HG03175 (cell line): Measurements from ENCODE around the gene EEF2.
"Not testable (repeated sequence)": the region's sequence is repeated elsewhere in the genome, so short reads cannot be mapped to it uniquely, and the experiment has no call there.

ENCODE experiments used
- ATAC-seq: cut with Tn5 transposase; IDR thresholded peaks from one replicate; pipeline ENCODE4 v1.9.1; 2021; ENCODE audit warnings: mild to moderate bottlenecking, moderate library complexity; ENCODE audit not compliant: unreplicated experiment

Gene EEF2

DNA sequence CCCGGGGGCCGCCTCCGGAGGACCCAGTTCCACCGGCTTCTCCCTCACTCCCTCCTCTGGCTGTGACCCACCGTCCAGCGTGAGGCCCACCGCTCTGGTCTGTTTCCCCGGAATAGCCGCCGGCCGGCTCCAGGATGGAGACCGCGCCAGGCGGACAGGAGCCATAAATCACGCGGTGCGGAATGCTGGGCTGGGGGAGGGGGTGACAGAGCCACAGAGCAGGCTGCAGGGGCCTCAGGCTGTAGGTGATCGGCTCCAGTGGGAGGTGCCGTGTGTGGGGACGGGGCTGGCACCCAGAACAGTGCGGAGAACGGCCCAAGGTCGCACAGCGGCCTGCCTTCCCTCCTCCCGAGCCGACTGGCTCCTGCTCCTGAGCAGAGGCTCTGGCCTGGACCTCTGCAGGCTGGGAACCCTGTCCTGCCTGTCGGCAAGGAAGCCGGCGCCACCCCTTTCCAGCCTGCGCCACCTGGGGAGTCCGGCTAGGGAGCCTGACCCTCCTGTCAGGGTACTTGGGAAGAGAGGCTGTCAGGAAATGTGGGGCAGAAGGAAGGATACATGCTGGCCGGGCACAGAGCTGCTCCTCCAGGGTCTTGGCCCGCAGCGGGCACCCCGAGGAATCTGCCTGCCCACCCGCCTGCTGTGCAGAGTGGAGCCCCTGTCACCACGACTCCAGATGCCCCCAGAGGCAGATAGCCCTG lies 30.6 kb upstream of the EEF2 start:
- no peak for ATAC-seq

GRCh38 chr19:4014541-4015491 lies 29.6 kb upstream of the EEF2 start:
- no peak for ATAC-seq

DNA sequence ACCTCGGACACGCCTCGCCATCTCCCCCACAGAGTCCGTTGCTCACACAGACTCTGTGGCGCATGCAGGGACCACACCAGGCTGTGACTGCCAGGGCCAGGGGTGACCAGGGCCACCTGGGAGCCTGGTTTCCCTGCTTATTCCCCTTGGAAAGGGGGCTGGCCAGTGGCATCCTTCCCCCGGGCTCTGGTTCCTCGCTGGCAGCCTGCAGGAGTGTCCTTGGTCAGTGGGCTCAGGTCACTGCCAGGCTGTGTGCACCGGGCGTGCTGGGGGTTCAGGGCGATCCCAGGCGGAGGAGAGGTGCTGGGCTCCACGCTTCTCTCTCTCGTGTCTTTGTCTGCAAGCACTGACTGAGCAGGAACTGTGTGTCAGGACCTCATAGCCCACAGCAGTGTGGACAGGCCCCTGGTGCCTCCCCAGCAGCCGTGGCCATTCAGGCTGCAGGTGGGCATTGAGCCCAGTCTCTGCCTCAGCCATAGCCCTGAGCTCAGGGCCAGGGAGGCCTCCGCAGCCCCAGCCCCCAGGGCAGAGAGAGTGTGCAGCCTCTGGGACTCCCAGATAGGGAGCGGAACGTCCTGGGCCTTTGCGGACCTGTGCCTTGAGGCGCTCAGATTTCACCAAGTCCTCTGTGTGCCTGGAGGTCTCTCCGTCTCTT lies 28.8 kb upstream of the EEF2 start:
- ATAC-seq = no peak

- ATAC-seq = no peak
These were observed 27.8 kb upstream of the EEF2 start for GRCh38 chr19:4012975-4013634.

- ATAC-seq = no peak
These were observed 27.1 kb upstream of the EEF2 start for GRCh38 chr19:4012092-4012974.

- ATAC-seq = not testable (repeated sequence)
These were observed 26.2 kb upstream of the EEF2 start for GRCh38 chr19:4011430-4011829.

DNA sequence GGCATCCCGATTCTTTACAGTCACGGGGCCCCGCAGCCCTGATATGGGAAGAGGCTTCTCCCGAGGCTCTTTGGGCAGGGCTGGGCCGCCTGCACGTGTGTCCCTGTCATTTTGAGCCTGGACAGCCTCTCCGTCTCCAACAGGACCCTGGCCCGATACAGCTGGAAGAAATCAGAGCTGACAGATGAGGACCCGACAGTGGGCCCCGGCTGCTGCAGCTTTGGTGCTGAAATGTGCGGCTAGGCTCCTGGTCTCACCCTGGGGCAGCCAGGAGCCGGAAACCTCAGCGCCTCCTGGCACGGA lies 25.5 kb upstream of the EEF2 start:
- no peak for ATAC-seq

GRCh38 chr19:4009990-4010807 lies 24.9 kb upstream of the EEF2 start:
- ATAC-seq = no peak

DNA sequence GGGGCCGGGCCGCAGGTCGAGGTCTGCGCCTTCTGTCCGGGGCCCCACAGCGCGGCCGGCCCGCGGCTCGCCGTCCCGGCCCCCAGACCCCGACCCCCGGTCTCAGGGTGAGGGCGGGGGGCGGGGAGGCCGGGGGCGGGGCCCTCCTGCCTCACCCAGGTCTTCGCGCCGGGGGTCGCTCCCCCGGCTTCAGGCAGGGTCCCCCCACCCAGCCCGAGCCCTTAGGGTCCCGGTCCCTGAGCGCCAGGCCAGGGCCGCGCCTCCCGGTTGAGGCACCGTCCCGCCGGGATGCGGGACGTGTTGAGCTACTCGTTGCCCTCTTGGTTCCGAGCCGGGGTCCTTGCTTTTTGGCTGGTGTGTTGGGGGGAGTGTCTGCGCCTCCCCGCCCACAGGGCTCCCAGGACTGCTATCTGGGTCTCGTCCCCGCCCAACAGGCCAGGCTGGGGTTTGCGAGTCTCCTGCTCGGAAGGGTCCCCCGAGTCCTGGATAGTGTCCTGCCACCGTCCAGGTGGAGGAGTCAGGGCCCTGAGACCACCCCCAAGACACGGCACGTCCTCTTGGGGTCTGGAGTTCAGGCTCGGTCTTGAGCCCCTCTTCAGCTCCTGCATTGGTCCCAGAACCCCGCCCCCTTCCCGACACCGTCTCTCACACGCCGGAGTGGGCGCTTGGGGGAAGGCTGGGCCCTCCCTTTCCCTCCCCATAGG lies 22.7 kb upstream of the EEF2 start:
- ATAC-seq = no peak

DNA sequence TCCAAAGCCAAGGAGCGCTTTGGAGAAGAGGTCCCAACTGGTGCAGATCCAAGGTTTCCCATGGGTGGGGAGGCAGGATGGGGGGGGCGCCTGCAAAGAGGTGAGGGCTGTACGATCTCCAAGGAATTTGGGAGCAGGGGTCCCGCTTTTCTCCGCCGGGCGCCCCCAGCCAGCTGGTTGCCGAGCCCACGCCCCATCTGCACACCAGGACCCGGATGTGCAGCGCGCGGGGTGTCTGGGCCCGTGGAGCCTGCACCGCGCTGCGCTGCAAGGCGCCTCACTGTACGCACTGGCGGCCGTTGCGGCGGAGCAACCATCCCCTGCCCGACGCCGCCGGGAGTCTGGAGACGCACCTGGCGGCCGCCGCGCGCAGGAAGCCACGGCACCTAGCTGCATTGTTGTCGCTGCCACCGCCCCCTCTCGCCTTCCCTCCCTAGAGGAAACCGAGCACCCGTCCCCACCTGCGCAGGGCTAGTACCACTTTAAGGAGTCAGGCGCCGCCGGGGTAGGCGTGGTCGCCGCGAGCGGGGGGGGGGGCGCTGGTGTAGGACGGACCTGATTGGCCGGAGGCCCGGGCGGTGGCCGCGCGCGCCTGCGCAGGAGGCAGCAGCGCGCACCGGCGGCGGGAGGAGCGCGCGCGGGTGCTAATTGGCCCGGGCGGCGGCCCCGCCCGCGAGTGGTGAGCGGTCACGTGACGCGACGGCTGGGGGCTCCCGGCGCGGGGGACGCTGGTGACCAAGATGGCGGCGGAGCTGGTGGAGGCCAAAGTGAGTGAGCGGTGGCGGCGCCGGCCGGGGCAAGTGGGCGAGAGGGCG lies 22.0 kb upstream of the EEF2 start, which contains the start of gene PIAS4:
PIAS4 (plus strand) TSS at position 716 of the 815 bp plus-strand sequence; CDS start at position 741, 25 bp downstream.
- ATAC-seq = peak; percentile 83

GRCh38 chr19:4005436-4005835 lies 20.2 kb upstream of the EEF2 start:
- ATAC-seq = not testable (repeated sequence)

DNA sequence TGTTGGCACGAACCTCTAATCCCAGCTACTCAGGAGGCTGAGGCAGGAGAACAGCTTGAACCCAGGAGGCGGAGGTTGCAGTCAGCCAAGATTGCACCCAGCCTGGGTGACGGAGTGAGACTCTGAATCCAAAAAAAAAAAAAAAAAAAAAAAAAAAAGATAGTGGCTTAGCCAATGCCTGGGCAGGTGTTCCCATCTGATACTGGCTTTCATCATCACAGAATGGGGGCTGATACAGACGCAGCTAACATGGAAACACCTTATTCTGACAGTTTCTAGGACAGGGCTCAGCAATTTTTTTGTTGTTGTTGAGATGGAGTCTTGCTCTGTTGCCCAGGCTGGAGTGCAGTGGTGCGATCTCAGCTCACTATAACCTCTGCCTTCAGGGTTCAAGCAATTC lies 15.5 kb upstream of the EEF2 start:
- ATAC-seq = not testable (repeated sequence)

DNA sequence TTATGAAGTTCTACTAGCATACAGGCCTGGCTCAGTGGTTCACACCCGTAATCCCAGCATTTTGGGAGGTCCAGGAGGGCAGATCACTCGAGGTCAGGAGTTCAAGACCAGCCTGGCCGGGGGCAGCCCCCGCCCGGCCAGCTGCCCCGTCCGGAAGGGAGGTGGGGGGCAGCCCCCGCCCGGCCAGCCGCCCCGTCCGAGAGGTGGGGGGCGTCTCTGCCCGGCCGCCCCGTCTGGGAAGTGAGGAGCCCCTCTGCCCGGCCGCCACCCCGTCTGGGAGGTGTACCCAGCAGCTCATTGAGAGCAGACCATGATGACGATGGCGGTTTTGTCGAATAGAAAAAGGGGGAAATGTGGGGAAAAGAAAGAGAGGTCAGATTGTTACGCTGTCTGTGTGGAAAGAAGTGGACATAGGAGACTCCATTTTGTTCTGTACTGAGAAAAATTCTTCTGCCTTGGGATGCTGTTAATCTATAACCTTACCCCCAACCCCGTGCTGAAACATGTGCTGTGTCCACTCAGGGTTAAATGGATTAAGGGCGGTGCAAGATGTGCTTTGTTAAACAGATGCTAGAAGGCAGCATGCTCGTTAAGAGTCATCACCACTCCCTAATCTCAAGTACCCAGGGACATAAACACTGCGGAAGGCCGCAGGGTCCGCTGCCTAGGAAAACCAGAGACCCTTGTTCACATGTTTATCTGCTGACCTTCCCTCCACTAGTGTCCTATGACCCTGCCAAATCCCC lies 13.6 kb upstream of the EEF2 start:
- ATAC-seq = not testable (repeated sequence)

DNA sequence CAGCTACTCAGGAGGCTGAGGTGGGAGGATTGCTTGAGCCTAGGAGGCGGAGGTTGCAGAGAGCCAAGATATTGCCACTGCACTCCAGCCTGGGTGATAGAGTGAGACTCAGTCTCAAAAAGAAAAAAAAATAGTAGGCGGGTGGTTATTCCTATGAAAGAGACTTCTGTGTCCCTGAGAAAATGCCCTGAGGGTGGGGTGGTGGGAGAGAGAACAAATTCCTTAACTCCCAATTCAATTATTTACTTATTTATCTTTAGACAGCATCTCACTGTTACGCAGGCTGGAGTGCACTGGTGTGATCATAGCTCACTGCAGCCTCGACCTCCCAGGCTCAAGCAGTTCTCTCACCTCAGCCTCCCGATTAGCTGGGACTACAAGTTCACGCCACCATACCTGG lies 10.3 kb upstream of the EEF2 start:
- ATAC-seq = no peak

DNA sequence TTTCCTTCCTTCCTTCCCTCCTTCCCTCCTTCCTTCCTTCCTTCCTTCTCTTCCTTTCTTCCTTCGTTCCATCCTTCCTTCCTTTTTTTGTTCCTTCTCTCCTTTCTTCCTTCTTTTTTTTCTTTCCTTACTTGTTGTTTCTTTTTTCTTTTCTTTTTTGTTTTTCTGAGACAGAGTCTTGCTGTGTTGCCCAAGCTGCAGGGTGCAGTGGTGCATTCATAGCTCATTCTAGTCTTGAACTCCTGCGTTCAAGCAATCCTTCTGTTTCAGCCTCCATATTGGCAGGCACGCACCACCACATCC lies 5.5 kb upstream of the EEF2 start:
- ATAC-seq = no peak

DNA sequence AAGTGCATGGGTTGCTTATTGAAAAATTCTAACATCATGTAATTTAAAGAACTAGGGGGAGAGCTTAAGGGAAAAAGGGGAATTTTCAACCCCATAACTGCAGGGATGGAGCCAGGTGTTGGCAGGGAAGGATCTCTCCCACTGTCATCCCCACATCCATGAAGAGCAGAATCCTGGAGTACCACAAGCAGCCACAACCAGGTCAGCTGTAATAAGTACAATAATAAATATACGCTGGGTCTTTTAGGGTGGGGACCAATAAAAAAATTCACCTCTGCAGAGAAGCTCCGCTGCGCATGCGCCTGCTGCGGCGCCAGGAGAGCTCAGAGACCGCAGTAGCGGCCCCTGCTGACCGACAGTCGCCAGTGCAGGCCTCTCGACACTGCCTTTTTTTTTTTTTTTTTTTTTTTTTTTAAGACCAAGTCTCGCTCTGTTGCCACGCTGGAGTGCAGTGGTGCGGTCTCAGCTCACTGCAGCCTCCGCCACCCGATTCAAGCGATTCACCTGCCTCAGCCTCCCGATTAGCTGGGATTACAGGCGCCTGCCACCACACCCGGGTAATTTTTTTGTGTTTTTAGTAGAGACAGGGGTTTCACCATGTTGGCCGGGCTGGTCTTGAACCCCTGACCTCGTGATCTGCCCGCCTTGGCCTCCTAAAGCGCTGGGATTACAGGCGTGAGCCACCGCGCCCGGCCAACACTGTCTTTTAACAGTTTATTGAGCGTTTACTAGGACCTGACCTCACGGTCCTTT lies 2.5 kb upstream of the EEF2 start:
- peak; percentile 47 for ATAC-seq
